Hematopoietic multipotent progenitor cell treated with erythropoietin and hydrocortisone succinate and interleukin-3 and kit ligand, for 17 days (in vitro differentiated cells): ENCODE results near the gene CACNB1.

ENCODE experiments used
- DNase-seq: peaks from one replicate; pipeline ENCODE4 v3.0.0-alpha.2; 2015; ENCODE audit warnings: low spot score

The CACNB1 gene

GRCh38 chr17:39225959-39226683 is 28.7 kb upstream of the CACNB1 start:
- no peak for DNase-seq

GRCh38 chr17:39225308-39225958 is 28.0 kb upstream of the CACNB1 start, which contains the start of gene STAC2:
Gene STAC2 (minus strand): TSS chr17:39225945. CDS start chr17:39225502, 443 bp downstream.
- no peak for DNase-seq

DNA sequence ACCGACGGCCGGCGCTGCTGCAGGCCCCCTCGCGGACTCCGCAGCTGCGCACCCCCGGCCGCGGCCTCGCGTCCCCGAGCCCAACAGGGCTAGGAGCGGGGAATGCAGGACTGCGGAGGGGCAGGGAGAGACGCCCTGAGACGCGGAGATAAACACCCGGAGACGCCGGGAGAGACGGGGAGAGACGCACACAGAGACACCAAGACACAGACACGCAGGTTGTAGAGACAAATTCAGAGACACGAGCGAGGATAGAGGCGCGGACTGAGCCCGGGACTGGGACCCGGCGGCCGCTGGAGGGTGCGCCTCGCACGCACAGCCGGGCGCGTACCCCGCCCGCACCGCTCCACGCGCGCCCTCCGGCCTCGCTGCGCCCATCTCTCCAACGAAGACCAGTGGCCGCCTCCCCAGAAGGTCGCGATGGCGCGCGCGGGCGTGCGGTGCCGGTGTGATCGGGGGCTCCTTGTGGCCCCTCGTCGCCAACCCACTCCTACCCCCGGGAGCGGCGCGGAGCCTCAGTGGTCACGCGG is 27.4 kb upstream of the CACNB1 start:
- DNase-seq = no peak

- no peak for DNase-seq
Measured at GRCh38 chr17:39223907-39224777, 26.7 kb upstream of the CACNB1 start.

GRCh38 chr17:39222866-39223834 is 25.7 kb upstream of the CACNB1 start:
- no peak for DNase-seq

DNA sequence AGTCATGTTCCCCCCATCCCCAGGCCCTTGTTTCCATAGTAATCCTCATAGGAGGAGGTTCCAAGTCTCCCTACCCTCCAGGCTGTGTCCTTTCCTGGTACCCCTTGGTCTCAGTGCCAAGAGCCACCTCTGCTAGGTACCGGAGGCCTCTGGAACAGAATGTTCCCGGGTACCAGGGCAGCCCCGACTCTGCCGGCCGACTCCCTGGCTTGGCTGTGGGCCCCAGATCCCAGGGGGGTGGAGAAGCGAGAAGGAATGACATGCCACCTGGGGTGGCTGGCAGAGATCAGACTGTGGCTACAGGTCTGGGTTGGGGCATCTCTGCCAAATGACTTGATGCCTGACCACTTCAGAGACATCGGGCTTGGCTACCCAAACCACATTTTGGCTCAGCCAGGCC is 24.7 kb upstream of the CACNB1 start:
- DNase-seq = no peak

GRCh38 chr17:39221572-39221971 is 24.1 kb upstream of the CACNB1 start:
- DNase-seq = no peak

DNA sequence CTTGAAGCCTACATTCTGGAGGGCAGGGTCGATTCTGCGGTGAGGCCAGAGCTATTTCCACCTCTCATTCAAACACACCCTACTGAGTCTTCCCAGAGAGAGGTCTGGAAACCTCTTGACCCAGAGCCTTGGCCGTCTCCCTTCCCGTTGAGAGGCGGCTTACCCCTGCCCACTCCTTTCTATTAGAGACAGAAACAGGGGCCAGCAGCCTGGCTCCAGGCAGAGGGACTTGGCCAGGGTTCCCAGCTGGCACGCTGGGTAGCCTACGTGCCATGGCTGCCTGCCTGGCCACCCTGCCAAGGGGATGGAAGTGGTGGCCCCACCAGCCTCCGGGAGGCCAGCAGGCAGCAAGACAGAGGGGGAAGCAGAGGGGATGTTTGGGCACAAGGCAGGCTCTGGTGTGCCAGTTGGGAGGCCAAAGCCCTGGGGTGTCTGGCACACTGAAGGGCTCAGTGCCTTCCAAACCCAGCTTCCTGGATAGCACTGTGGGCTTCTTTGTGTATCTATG is 22.2 kb upstream of the CACNB1 start:
- DNase-seq = no peak

- DNase-seq = no peak
Measured at GRCh38 chr17:39218906-39219305, 21.4 kb upstream of the CACNB1 start.

- DNase-seq = no peak
Measured at GRCh38 chr17:39217734-39218369, 20.4 kb upstream of the CACNB1 start.

DNA sequence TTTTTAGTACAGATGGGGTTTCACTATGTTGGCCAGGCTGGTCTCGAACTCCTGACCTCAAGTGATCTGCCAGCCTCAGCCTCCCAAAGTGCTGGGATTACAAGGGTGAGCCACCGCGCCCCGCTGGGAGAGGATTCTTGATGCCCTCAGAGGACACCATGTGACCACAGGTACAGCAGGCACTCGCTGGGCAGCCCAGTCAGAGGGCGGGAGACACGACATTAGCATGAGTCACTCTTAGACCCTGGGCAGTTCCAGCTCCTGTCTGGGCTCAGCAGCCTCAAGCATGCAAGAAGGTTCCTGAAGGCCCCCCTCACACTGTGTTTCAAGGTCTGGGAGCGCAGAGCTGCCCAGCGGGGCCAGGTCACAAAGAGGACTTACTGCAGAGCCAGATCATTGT is 16.4 kb upstream of the CACNB1 start:
- no peak for DNase-seq

DNA sequence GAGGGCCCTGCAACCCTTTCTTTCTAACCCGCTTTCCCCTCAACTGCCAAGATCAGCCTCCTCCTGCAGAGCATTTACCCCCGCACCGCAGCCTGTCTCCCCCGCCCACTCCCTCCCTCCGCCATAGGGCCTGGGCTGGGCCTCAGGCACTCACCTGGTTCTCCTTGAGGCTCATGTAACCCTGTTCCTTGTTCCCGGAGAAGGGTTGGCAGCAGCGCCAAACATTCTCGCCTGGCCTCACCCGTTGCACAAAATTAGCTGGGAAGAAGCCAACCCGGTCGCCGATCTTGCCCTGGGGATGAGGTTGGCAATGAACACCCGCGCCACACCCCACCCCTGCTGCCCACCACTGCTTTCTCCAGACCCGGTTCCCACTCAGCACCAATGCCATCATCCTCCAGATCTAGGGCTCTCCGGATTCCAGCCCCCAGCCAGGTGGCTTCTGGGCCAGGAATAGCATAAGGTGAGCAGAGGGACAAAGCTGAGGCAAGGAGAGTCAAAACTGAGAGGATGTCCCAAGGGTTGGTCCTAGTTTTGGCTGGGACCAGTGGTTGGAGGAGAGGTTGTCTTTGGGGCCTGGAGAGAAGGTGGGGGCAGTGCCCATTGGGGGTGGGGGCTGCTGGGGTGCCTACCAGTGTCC is 15.5 kb upstream of the CACNB1 start:
- DNase-seq = no peak

DNA sequence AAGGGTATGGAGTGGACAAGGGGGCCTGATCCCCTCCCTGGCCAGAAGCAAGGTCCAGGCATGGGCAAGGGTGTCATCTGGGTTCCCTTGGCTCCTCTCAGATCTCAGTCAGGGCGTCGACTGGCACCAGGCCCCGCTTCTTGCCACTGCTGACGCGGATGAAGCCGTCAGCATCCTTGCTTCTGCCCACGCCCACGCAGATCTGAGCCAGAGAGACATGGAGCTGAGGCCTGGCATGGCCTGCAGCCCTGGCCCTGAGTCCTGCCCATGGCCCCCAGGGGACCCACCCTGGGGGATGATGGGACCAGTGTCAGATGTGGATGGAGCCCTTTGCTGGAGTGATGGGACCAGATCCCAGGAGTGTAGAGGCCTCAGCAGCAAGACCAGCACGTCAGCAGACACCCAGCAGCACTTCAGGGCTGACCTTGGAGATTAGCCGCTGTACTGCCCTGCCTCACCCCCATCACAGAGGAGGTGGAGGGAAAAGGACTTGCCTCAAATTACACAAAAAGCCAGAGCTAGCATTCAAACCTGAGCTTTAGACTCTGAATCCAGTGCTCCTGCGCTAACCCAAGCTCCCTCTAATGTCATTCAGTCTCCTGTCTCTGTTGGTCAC is 14.8 kb upstream of the CACNB1 start:
- no peak for DNase-seq

- DNase-seq = no peak
Measured at GRCh38 chr17:39210093-39210434, 12.6 kb upstream of the CACNB1 start.

GRCh38 chr17:39209317-39210092 is 12.0 kb upstream of the CACNB1 start:
- DNase-seq = no peak

DNA sequence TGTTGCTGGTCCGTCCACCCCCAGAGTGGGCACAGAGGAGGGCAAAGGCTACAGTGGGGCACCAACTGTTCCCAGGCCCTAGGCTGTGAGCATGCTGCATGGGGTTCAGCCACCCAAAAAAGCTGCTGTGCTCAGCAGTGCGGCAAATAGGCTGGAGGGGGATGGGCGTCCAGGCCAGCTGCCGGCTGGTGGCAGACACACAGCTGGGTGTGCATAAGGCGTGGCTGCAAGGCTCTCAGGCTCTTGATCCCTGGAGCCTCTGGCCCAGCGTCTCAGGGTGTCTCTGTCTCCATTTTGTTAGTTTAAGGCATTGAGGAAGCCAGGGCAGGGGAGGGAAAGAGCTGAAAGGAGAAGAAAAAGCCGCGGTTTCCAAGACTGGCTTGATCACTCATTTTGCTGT is 11.4 kb upstream of the CACNB1 start:
- no peak for DNase-seq

- no peak for DNase-seq
Measured at GRCh38 chr17:39208136-39208535, 10.7 kb upstream of the CACNB1 start.

- DNase-seq = no peak
Measured at GRCh38 chr17:39205112-39205526, 7.7 kb upstream of the CACNB1 start.

DNA sequence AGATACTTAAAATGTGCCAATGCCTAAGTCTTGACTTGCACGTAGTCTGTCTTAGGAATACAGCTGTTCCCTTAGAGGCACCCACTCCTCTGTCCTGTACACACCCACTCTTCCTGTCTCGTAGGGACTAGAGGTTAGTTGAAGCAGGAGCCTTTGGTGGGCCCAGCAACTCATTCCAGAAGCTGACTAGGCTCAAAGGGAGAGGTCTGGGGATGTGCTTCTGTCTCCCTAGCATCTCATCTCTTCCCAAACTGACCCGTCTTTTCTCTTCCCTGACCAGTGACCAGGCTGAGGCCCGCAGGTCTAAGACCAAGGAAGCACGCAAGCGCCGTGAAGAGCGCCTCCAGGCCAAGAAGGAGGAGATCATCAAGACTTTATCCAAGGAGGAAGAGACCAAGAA is 6.8 kb upstream of the CACNB1 start:
- no peak for DNase-seq
